ENCODE measurements around the gene AQP3. TPM values are rescaled to one million over a fixed set of nuclear protein-coding genes. Genes with fewer than 3 reads are reported as not detected.
A peak's percentile ranks its signal among the peaks of the same experiment; 100 is the strongest.
"Not testable (repeated sequence)": the region's sequence is repeated elsewhere in the genome, so short reads cannot be mapped to it uniquely, and the experiment has no call there.

AQP3 gene
- total and polyA plus RNA-seq, 8 donors, result 1.7 to 319 (median 24.0) TPM

GRCh38 chr9:33393581-33393980, 53.8 kb downstream of the AQP3 start:
- intact Hi-C loops (cut with DNase I; ENCODE audit: low total_unique reads), result no loop called here
- Histone ChIP-seq H3K27me3 (no peaks in the 10 kb centered on the region), H3K36me3 (no peaks in the 10 kb centered on the region), H3K4me1 (peaks cover 7 to 36% (median 22%) of the 10 kb centered on the region in 4 donors), H3K4me3 (no peak overlapping the region), H3K9me3 (no peaks in the 10 kb centered on the region), H3K27ac (peak overlapping the region in 2 of 5 donors; percentile 22 to 51)
- DNase-seq, result no peak
- WGBS, 5 donors, result 69 to 74% (median 73%) methylated on average over 11 of the region's 11 CpGs
- TF ChIP-seq, protein P1, sequence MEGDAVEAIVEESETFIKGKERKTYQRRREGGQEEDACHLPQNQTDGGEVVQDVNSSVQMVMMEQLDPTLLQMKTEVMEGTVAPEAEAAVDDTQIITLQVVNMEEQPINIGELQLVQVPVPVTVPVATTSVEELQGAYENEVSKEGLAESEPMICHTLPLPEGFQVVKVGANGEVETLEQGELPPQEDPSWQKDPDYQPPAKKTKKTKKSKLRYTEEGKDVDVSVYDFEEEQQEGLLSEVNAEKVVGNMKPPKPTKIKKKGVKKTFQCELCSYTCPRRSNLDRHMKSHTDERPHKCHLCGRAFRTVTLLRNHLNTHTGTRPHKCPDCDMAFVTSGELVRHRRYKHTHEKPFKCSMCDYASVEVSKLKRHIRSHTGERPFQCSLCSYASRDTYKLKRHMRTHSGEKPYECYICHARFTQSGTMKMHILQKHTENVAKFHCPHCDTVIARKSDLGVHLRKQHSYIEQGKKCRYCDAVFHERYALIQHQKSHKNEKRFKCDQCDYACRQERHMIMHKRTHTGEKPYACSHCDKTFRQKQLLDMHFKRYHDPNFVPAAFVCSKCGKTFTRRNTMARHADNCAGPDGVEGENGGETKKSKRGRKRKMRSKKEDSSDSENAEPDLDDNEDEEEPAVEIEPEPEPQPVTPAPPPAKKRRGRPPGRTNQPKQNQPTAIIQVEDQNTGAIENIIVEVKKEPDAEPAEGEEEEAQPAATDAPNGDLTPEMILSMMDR (IDR thresholded peaks at IDR 0.05), result no peak
- TF ChIP-seq POLR2A (IDR thresholded peaks at IDR 0.05) (no peak), EP300 (IDR thresholded peaks at IDR 0.05) (no peak), POLR2AphosphoS5 (IDR thresholded peaks at IDR 0.05) (no peak)

GRCh38 chr9:33392591-33393021, 54.8 kb downstream of the AQP3 start:
- H3K27me3 ChIP-seq; H3K9me3 ChIP-seq; DNase-seq; H3K36me3 ChIP-seq; H3K4me3 ChIP-seq; intact Hi-C loops (cut with DNase I; ENCODE audit: low total_unique reads): not testable (repeated sequence)
- 56 to 84% (median 69%) methylated on average over 5 to 7 of the region's 7 CpGs for WGBS, 5 donors
- Histone ChIP-seq H3K4me1 (peaks cover 7 to 36% (median 22%) of the 10 kb centered on the region in 4 donors), H3K27ac (peak overlapping the region in 3 of 5 donors; percentile 1 to 51 (median 22))

Small RNAs within 50 kb of the gene (small RNA-seq; reads per million reads assigned to genes)
- gene AL356218.2 (0 reads per million in 4 donors), gene MIR6851 (0 reads per million in 4 donors)

Other genes with a start within 250 kb of the AQP3 start
- gene SPINK4, start 207.4 kb downstream of the AQP3 start, total RNA-seq, result 10 to 100 TPM in 1 of 5 donors, not detected in 4; 29.5 TPM
- gene SPINK4, start 207.4 kb downstream of the AQP3 start, polyA plus RNA-seq, result 10 to 100 TPM in 1 of 3 donors, 1 to 10 TPM in 1, not detected in 1; 2.1 to 19.1 TPM
- 100 to 1,000 TPM in 3 of 5 donors, 10 to 100 TPM in 1, 1 to 10 TPM in 1; 2.3 to 461 (median 138) TPM for gene BAG1, start 182.9 kb downstream of the AQP3 start, total RNA-seq
- 100 to 1,000 TPM; 112 to 229 (median 125) TPM for gene BAG1, start 182.9 kb downstream of the AQP3 start, polyA plus RNA-seq
- gene CHMP5, start 182.5 kb downstream of the AQP3 start, total RNA-seq, result 100 to 1,000 TPM in 1 of 5 donors, 10 to 100 TPM in 3, 1 to 10 TPM in 1; 9.8 to 129 (median 23.5) TPM
- gene CHMP5, start 182.5 kb downstream of the AQP3 start, polyA plus RNA-seq, result 100 to 1,000 TPM in 1 of 3 donors, 10 to 100 TPM in 2; 50.7 to 164 (median 77.9) TPM
- 10 to 100 TPM; 20.3 to 46.9 (median 36.4) TPM for gene NFX1, start 157.1 kb downstream of the AQP3 start, total RNA-seq
- 10 to 100 TPM; 11.3 to 19.9 (median 13.3) TPM for gene NFX1, start 157.1 kb downstream of the AQP3 start, polyA plus RNA-seq
- gene AQP7, start 45.0 kb downstream of the AQP3 start, total RNA-seq, result 10 to 100 TPM in 1 of 5 donors, 1 to 10 TPM in 2, not detected in 2; 2.8 to 17.4 (median 3.9) TPM
- gene AQP7, start 45.0 kb downstream of the AQP3 start, polyA plus RNA-seq, result 1 to 10 TPM; 1.1 to 5.3 (median 1.5) TPM
- 10 to 100 TPM; 12.5 to 43.6 (median 21.4) TPM for gene NOL6, start 26.3 kb upstream of the AQP3 start, total RNA-seq
- 10 to 100 TPM; 10.7 to 22.0 (median 12.5) TPM for gene NOL6, start 26.3 kb upstream of the AQP3 start, polyA plus RNA-seq
- not detected for gene ANKRD18B, start 76.7 kb upstream of the AQP3 start, total RNA-seq
- gene ANKRD18B, start 76.7 kb upstream of the AQP3 start, polyA plus RNA-seq, result 1 to 10 TPM in 1 of 3 donors, not detected in 2; 4.3 TPM

Data from stomach (tissue), 9 donors.